EH (cell line): ENCODE results near the gene SPSB1.

Source experiments
- DNase-seq: peaks from one replicate; pipeline ENCODE4 v3.0.0-alpha.2; 2015; ENCODE audit warnings: low read depth

The SPSB1 gene

DNA sequence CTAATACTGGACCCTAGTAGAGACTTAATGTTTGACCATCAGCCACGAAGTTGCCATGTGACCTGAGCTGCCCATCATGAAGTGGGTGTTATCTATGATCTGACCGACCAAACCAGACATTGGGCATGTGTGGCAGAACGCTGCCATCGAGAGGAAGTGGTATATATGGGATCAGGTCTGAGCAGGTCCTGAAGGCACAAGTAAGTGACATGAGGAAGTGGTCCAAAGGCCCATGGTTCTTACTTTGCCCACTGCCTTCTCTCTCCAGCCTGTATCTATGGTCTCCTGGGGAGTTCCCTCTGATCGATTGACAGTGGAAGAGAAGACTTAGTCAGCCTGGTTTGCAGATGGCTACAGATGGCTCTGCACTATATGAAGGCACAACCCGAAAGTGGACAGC, 7.9 kb downstream of the SPSB1 start:
- DNase-seq = no peak

DNA sequence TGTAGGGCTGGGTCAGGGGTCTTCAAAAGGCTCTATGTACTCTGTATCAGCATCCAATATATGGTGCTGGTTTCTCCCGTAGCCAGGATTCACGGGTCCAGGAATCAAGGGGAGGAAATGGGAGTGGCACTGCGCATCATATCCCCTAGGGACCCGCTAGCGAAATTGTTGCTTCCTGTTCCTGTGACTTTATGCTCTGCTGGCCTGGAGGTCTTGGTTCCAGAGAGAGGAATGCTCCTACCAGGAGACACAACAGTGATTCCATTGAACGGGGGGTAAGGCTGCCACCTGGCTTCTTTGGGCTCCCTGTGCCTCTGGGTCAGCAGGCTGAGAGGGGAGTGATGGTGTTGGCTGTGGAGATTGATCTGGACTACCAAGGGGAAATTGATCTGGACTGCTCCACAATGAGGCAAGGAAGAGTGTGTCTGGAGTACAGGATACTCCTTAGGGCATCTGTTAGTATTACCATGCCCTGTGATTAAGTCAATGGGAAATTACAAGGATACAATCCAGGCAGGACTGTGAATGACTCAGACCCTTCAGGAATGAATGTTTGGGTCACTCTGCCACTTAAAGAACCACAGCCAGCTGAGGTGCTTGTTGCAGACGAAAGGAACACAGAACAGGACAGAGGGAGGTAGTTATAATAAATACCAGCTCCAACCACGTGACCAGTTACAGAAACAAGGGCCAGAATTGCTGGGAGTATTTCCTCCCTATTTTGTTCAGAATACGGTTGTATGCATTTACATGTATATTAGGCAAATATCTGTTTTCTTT, 10.2 kb downstream of the SPSB1 start:
- DNase-seq = peak; percentile 98

DNA sequence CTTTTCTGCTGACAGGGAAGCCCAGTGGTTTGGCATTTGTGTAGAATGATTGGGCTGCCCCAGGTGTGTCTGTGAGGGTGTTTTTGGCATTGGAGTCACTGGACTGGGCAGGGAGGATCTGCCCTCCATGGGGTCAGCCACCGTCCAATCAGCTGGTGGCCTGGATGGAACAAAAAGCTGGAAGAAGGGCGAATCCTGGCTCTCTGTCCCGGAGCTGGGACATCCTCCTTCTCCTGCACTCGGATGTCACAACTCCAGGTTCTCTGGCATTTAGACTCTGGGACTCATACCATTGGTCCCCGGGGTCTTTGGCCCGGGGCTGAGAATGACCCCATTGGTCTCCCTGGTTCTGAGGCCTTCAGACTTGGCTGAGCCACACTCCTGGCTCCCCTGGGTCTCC, 11.2 kb downstream of the SPSB1 start:
- no peak for DNase-seq

DNA sequence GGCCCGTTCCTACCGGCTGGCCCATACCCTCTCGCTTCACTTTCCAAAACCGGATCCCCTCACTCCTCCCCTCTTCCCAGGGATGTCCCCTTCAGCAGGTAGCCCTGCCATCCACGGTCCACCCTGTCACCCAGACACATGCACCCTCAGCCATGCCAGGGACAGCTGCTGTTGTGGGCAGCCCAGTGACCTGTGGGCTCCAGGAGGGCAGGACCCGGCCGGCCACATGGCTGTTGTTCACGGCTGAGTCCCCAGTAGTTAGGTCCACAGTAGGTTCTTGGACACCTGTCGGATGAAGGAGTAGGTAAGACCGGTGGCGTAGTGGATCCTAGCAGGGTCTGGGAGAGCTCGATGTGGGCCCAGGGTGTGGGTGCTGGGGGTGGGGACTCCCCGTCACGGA, 12.5 kb downstream of the SPSB1 start:
- no peak for DNase-seq

DNA sequence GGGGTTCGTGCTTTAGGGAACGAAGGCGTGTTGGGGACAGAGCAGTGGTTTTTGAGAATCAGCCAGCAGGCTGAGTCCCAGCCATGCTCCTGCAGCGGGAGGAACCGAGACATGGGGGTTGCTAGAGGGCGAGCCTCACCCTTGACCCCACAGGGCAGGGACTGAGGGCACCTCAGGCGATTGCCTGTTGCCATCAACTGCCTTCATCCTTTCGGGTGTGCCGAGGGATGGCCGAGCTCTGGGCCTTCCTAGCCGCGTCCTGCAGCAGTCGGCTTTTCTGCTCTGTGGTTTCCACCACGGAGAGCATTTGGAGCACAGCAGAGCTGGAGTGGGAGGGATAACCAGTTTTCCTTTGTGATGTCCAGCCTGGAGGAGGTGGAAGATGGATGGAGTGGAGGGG, 13.3 kb downstream of the SPSB1 start:
- no peak for DNase-seq

DNA sequence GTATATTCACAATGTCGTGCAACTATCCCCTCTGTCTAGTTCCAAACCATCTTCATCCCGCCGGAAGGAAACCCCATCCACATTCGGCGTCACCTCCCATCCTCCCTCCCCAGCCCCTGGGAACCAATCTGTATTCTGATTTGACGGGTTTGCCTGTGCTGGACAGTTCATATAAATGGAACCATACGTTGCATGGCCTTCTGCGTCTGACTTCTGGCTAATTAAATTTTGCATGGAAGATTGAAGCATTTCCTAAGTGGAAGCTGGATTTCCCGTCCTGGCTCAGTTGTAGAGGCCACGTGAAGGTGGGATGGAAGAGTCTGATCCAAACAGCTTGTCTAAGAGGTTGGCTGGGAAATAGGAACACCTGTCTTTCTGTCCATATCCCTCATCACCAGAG, 14.6 kb downstream of the SPSB1 start:
- DNase-seq = no peak

DNA sequence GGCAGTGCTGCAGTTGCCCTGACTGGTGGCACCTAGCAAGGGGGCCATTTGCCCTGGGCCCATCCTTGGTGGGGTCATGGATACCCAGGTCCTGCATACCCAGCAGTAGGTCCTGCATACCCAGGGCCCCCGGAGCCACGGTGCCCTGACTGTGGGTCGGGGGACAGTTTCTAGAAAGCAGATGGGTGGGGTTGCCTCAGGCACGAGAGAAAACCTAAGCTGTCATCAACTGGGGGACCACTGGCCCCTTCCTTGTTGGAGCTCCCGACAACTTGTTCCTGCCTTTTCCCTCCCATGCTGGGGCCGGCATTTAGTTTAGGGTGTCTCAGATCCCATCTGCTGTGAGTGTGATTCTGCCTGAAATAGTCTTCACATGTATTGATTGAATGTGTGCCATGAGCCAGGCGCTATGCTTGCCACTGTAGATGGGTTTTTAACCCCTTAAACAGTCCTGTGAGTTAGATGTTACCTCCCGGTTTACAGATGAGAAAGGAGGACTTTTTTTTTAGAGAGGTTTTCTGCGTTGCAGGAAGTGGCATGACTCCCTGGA, 15.6 kb downstream of the SPSB1 start:
- no peak for DNase-seq

DNA sequence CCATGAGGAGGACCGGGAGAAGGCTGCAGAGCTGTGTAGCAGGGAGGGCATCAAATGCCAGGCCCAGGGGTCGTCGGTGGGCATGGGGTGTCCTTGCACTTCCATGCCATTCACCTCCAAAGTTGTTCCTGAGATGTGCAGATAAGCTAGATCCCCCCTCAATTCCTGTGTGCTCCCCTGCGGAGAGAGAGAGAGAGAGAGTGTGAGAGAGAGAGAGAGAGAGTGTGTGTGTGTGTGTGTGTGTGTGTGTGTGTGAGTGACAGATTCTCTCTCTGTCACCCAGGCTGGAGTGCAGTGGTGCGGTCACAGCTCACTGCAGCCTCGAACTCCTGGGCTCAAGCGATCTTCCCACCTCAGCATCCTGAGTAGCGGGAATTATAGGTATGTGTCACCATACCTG, 16.4 kb downstream of the SPSB1 start:
- no peak for DNase-seq

DNA sequence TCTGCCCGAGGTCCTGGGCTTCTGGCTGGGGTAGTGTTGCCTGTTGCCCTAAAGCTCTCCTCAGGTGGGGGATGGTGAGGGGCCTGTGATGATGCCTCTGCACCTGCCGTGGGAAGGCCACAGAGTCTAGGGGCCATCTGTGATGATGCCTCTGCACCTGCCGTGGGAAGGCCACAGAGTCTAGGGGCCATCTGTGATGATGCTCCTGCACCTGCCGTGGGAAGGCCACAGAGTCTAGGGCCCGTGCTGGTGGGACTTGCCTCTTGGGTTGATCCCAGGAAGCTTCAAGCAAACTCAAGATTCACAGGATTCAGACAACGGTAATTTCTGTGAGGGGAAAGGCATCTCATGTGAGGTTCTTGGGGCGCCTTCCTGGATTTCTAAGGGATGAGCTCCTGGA, 17.3 kb downstream of the SPSB1 start:
- DNase-seq = no peak

DNA sequence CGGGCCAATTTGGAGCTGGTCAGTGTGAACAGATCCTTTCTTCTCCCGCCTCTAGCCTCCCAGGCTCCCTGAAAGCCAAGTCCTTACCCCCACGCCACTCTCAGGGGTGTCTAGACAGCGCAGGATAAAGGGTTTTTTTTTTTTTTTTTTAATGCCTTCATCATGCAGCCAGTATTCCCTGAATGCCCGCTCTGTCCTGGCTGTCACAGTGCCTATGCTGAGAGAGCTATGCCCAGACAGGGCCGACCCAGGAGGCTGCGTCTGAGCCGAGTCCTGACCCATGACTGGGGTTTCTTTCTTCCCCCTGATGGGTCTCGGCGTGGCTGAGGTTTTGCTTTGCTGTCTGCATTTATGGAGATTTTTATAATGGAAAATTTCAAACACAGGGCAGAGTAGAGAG, 18.3 kb downstream of the SPSB1 start:
- DNase-seq = no peak

DNA sequence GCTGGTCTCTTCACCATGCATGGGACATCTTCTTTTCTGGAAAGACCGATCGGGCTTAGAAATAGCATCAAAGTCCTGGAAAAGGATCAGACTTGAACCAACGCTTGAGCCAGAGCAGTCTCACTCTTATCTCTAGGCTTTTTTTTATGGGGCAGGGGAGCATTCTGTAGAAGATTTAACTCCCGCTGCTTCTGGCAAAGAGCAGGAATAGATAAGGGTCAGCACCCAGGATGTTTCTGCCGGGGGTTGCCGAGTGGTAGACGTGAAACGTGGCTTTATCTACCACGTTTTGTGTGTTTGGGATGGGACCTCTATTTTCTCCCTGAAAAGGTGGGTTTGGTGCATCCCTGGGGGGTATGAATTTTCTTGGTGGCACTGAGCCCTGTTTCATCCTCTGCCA, 18.8 kb downstream of the SPSB1 start:
- DNase-seq = no peak

DNA sequence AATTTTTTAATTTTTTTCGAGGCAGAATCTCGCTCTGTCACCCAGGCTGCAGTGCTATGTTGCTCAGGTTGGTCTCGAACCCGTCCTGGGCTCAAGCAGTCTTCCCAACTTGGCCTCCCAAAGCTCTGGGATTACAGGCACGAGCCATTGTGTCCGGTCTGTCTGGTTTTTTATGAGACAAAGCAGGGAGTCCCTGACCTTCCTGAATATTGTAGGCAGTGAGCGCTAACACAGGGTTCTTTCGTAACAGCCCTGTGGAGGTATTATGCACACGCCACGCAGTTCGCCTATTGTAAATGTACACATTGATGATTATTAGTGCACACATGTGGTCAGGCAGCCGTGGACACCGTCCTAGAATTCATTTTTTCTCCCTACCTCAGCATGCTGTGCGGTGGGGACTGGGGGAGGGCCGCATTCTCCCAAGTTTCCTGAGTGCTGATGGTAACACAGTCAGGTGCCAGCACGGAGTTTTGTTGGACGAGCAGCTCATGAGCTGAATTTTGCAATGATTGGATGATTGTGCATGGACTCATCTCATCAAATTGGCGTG, 19.6 kb downstream of the SPSB1 start:
- no peak for DNase-seq

DNA sequence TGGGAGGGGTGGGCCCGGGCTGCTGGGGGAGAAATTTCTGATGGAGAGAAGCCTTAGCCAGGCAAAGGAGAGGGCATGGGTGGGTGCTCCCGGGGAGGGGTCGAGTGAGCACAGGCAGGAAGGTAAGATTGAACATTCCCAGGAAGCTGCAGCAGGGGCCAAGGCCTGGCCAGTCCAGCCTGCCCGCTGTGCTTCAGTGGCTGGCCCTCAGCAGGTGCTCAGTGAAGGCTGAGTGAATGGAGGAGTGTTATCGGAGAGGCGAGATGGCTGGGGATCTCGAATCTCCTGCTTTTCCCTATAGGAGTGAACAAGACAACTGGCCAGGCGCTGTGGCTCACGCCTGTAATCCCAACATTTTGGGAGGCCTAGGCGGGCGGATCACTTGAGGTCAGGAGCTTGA, 20.9 kb downstream of the SPSB1 start:
- DNase-seq = no peak

DNA sequence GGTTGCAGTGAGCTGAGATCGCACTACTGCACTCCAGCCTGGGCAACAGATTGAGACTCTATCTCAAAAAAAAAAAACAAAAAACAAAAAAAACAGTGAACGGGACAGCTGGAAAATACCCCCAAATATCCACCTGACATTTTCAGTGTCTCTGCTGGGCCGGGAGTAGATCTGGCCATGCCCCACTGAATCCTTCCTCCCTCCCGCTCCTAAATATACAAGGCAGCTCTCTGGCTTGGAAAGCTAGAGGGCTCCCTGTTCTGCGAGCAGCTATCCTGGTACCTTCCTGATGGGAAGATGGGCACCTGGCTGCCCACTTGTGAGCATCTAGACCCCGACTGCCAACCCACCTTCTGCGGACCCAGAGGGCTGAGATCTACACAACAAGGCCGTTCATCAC, 21.4 kb downstream of the SPSB1 start:
- no peak for DNase-seq

DNA sequence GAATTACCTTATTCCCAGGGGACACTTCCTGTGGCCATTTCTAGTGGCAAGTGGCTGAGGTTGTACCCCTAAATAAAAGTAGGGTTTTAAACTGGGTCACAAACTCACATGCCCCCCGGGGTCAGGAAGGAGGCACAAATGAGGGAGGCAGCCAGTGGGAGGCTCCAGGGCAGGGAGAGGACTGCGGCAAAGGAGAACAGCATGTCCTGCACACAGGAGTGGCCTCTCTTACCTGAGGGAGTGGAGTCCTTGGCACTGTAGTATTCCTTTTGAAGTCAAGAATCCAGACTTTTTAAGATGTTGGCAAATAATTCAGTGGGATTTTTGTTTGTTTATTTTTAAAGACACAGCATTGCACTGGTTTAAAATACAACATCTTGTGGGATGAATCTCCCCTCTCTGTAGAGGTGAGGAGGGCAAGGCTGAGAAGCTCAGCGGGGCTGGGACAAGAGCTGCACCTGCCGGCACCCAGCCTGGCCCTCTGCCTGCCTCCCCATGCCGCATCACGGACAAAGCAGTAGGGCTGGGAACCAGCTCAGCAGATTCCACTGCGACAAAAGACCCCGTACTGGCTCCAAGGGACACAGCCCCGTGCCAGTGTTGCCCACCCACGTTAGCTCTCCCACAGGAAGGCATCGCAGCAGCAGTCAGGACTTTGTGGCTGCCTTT, 22.2 kb downstream of the SPSB1 start:
- DNase-seq = no peak

DNA sequence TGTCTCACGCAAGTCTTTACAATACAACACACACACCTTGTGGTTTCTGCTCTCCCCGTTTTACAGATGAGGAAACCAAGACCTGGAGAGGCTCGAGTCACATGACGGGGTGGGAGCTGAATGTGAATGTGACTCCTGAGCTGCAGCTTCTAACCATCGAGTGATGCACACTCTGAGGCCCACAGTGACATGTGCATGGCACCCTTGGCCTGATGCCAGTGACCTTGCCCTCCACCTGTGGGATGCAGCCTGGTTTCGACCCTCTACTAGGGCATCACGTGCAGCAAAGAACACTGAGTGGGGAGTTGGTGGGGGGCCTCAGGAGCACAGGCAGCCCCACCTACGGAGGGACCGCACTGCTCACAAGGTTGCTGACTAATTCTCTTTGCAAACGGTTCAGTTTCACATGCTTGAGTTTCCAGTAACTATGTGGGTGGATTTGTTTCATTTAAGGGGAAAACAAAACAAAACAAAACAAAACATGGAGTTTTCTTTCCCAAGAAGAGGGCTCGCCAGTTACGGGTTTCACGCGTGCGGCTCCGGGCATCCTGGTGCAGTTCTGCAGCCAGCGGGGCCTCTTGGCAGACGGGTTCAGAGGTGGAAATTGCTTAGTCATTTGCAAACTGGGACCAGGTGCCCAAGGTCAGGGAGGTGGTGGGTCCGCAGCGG, 22.9 kb downstream of the SPSB1 start:
- peak; percentile 45 for DNase-seq

DNA sequence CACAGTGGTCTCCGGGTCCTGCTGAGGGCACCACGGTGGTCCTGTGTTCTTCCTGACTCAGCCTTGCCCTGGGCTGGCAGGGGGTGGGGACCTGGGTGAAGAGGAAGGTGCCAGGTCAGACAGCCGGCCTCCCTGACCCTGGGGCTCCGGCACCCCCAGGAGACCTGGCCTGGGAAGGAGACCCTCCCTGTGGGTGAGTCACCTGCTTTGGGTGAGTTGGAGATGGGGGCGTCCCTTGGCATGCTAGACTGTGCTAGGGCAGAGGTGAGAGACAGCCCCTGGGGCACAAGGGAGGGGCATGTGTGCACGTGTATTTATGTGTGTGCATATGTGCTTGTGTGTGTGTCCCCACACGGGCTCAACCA, 23.4 kb downstream of the SPSB1 start:
- no peak for DNase-seq

DNA sequence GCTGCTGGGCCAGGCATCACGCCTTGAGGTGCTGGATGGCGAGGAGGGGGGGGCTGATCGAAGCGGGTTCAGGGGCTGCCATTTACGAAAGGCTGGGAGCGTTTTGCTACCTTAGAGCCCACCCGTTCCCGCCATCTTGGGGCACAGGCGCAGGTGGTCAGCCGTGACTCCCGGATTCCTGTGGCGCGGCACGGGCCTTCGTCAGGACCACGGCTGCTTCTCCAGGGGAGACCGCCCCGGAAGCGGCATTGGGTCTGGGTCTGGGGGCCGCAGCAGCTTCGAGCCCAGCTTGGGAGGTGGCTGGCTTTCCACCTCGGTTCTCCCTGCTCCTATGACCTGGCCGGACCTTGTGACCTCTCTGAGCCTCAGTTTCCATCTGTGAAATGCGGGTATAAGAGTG, 23.8 kb downstream of the SPSB1 start:
- DNase-seq = no peak

DNA sequence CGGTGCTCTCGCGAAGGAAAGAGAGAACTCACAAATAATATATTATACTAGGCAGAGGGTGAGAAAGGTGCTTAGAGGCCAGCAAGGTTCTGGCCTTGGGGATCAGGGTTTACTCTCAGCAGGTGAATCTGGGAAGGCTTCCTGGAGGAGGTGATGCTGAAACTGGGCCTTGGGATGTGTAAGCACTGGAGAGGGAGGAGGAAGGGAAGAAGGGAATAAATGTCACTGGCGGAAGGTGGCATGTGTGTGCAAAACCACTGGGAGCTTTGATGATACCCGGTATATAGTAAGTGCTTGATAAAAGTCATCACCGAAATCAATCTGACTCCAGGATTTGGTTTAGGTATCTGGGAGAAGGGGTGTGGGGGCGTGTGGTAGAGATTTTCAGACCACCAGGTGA, 24.4 kb downstream of the SPSB1 start:
- DNase-seq = no peak

DNA sequence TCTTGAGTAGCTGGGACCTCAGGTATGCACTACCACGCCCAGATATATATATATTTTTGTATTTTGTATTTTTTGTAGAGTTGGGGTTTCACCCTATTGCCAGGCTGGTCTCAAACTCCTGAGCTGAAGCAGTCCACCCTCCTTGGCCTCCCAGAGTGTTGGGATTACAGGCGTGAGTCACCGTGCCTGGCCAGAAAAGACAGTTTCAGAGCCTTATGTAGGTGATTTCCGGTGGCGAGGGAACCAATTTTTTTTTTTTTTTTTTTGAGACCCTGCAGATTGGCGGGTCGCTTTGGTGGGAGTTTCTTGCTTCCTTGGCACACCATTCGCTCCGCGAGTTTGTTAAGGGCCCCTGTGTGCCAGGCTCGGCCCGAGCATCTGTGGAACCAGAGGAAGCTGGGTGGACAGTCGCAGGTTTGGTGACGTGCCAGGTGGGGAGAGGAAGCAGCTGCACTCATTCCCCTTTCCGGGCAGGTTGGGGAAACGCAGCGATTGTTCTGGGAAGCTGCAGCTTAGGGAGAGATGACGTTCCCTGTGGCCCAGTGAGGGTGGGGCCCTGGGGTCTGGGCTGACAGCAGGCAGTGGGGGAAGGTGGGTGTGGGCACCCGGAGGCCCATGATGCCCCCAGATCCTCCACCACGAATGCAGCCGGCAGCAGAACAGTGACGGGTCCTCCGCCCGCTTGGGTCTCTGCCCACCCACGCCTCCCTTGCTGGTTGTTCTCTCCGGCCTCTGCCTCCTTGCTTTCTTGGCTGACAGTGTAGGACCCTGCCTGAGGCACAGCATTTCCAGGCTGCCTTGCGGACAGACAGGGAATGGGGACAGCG, 25.1 kb downstream of the SPSB1 start:
- peak; percentile 63 for DNase-seq

DNA sequence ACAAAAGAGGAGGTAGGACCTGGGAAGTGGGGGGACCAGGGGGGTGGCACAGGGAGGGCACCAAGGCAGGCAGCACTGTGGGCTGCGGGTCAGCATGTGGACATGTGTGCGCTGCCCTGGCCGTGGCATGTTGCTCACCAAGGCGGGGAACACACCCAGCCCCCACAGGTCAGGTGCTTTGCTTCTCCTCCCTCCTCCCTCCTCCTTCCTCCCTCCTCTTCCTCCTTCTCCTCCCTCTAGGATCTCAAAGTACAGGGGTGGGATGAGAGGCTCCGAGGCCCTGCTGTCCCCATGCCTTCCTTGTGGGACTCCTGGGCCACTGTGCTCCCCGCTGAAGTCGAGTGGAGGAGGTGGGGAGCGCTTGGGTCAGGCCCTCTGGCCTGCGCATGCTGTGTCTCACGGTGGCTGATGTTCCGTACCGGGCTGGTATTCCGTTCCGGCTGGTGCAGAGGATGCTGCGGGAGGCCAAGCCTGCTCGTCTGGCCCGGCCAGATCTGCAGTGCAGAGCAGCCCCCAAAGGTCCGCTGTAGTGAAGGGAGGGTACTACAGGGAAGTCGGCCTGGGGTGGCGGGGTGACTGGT, 26.6 kb downstream of the SPSB1 start:
- no peak for DNase-seq
